ENCODE results near the gene SYNGR3. TPM values are rescaled to one million over a fixed set of nuclear protein-coding genes. Genes with fewer than 3 reads are reported as not detected.

SYNGR3 gene
- total and polyA plus RNA-seq, 5 experiments from 2014 or later: 0.60 to 1.1 (median 0.77) TPM; not detected in 1

- POLR2A ChIA-PET: interaction anchor here (0.8 to 1.0 kb wide), 2 partner anchors 9 to 10 kb away, joined by 3 read pairs; no protein-coding TSS in a partner anchor
- Mint-ChIP-seq H3K27me3 (no peaks in the 10 kb centered on the region), H3K9me3 (no peaks in the 10 kb centered on the region), H3K4me1 (peaks cover 0 to 8% (median 2%) of the 10 kb centered on the region in 4 donors), H3K27ac (peak overlapping the region in 2 of 10 donors; percentile 21 to 34), H3K36me3 (no peaks in the 10 kb centered on the region), H3K4me3 (no peak overlapping the region)
- DNase-seq (no peak), ATAC-seq (no peak)
Observed at GRCh38 chr16:2034696-2035430, 45.1 kb downstream of the SYNGR3 start.

GRCh38 chr16:2035431-2036199 is 45.8 kb downstream of the SYNGR3 start:
- DNase-seq (no peak), ATAC-seq (no peak)
- H3K4me1 Mint-ChIP-seq: peaks cover 0 to 8% (median 2%) of the 10 kb centered on the region in 4 donors
- no peak overlapping the region for H3K27ac Mint-ChIP-seq
- POLR2A ChIA-PET: interaction anchor here (0.8 to 1.0 kb wide), 2 partner anchors 8 to 11 kb away, joined by 3 read pairs; no protein-coding TSS in a partner anchor
- H3K27me3 Mint-ChIP-seq: no peaks in the 10 kb centered on the region
- H3K36me3 Mint-ChIP-seq: no peaks in the 10 kb centered on the region
- H3K9me3 Mint-ChIP-seq: no peaks in the 10 kb centered on the region
- no peak overlapping the region for H3K4me3 Mint-ChIP-seq

GRCh38 chr16:2036200-2036966 is 46.6 kb downstream of the SYNGR3 start:
- DNase-seq (no peak), ATAC-seq (no peak)
- POLR2A ChIA-PET: interaction anchor here (1.0 kb wide), 1 partner anchor 8 kb away, joined by 3 read pairs; no protein-coding TSS in a partner anchor
- no peak overlapping the region for H3K4me3 Mint-ChIP-seq
- no peak overlapping the region for H3K27ac Mint-ChIP-seq
- no peaks in the 10 kb centered on the region for H3K9me3 Mint-ChIP-seq
- H3K4me1 Mint-ChIP-seq: peaks cover 0 to 8% (median 2%) of the 10 kb centered on the region in 4 donors
- no peaks in the 10 kb centered on the region for H3K36me3 Mint-ChIP-seq
- no peaks in the 10 kb centered on the region for H3K27me3 Mint-ChIP-seq

- H3K27me3 Mint-ChIP-seq: no peaks in the 10 kb centered on the region
- DNase-seq: no peak
- H3K27ac Mint-ChIP-seq: no peak overlapping the region
- no peaks in the 10 kb centered on the region for H3K9me3 Mint-ChIP-seq
- no peak overlapping the region for H3K4me3 Mint-ChIP-seq
- POLR2A ChIA-PET: no interaction called here
- no peak for ATAC-seq
- no peaks in the 10 kb centered on the region for H3K36me3 Mint-ChIP-seq
- peaks cover 0 to 7% (median 2%) of the 10 kb centered on the region in 4 donors for H3K4me1 Mint-ChIP-seq
Observed at GRCh38 chr16:2037115-2037514, 47.3 kb downstream of the SYNGR3 start.

GRCh38 chr16:2037647-2038381 is 48.0 kb downstream of the SYNGR3 start:
- Mint-ChIP-seq H3K27ac (no peak overlapping the region), H3K4me3 (no peak overlapping the region), H3K9me3 (no peaks in the 10 kb centered on the region), H3K36me3 (no peaks in the 10 kb centered on the region), H3K27me3 (no peaks in the 10 kb centered on the region), H3K4me1 (peaks cover 0 to 1% (median 0%) of the 10 kb centered on the region in 4 donors)
- DNase-seq (no peak), ATAC-seq (no peak)
- POLR2A ChIA-PET: interaction anchor here (0.8 kb wide), 1 partner anchor 109 kb away, joined by 3 read pairs; no protein-coding TSS in a partner anchor

- Mint-ChIP-seq H3K9me3 (no peaks in the 10 kb centered on the region), H3K36me3 (no peaks in the 10 kb centered on the region), H3K27ac (peak overlapping the region in 1 of 10 donors; percentile 38), H3K27me3 (no peaks in the 10 kb centered on the region), H3K4me1 (peaks cover 0 to 1% (median under 1%) of the 10 kb centered on the region in 4 donors), H3K4me3 (no peak overlapping the region)
- DNase-seq (no peak), ATAC-seq (no peak)
- POLR2A ChIA-PET: interaction anchor here (0.8 kb wide), 1 partner anchor 108 kb away, joined by 3 read pairs; no protein-coding TSS in a partner anchor
Observed at GRCh38 chr16:2038382-2039231, 48.8 kb downstream of the SYNGR3 start.

GRCh38 chr16:2039274-2040031 is 49.7 kb downstream of the SYNGR3 start:
- ATAC-seq: no peak
- no peaks in the 10 kb centered on the region for H3K36me3 Mint-ChIP-seq
- no peaks in the 10 kb centered on the region for H3K9me3 Mint-ChIP-seq
- H3K4me1 Mint-ChIP-seq: peaks cover 0 to 1% (median under 1%) of the 10 kb centered on the region in 4 donors
- H3K4me3 Mint-ChIP-seq: no peak overlapping the region
- H3K27me3 Mint-ChIP-seq: no peaks in the 10 kb centered on the region
- peak overlapping the region in 1 of 10 donors; percentile 38 for H3K27ac Mint-ChIP-seq
- POLR2A ChIA-PET: interaction anchor here (0.7 kb wide), 1 partner anchor 456 kb away, joined by 3 read pairs; no protein-coding TSS in a partner anchor
- no peak for DNase-seq

- no peak for DNase-seq
- Mint-ChIP-seq H3K9me3 (no peaks in the 10 kb centered on the region), H3K4me3 (no peak overlapping the region), H3K27ac (no peak overlapping the region), H3K4me1 (peaks cover 0 to 1% (median 0%) of the 10 kb centered on the region in 4 donors), H3K36me3 (no peaks in the 10 kb centered on the region), H3K27me3 (no peaks in the 10 kb centered on the region)
- POLR2A ChIA-PET: interaction anchor here (0.7 kb wide), 1 partner anchor 455 kb away, joined by 3 read pairs; no protein-coding TSS in a partner anchor
- ATAC-seq: no peak
Observed at GRCh38 chr16:2040041-2040786, 50.4 kb downstream of the SYNGR3 start.

- no peak overlapping the region for H3K4me3 Mint-ChIP-seq
- POLR2A ChIA-PET: no interaction called here
- no peak overlapping the region for H3K27ac Mint-ChIP-seq
- H3K27me3 Mint-ChIP-seq: no peaks in the 10 kb centered on the region
- H3K36me3 Mint-ChIP-seq: no peaks in the 10 kb centered on the region
- ATAC-seq (no peak), DNase-seq (no peak)
- no peaks in the 10 kb centered on the region for H3K9me3 Mint-ChIP-seq
- peaks cover 0 to 1% (median 0%) of the 10 kb centered on the region in 4 donors for H3K4me1 Mint-ChIP-seq
Observed at GRCh38 chr16:2040787-2041522, 51.2 kb downstream of the SYNGR3 start.

All from naive thymus-derived CD8-positive, alpha-beta T cell (primary cell).